ENCODE data around the gene ARSB. TPM values are rescaled to one million over a fixed set of nuclear protein-coding genes. Genes with fewer than 3 reads are reported as not detected.

The ARSB gene
- total RNA-seq, 1 experiment from 2014 or later: 11.4 TPM

DNA sequence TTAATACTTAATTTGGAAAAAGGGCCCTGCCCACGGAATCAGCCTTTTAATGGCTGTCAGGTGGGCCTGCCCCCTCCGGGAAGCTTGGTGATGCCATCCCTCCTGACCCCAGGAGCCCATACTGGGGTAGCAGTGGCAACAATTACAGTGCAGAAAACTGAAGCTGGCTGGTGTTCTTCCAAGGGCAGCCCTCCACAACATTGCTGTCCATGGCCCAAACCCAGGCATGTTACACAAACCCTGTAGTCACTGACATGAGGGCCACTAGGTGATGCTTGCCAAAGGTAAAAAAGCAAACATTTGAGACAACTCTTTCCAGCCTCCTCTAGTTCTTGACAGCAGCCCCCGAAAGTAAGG lies 186.5 kb downstream of the ARSB start:
- Histone ChIP-seq H3K56ac (ENCODE audit: insufficient read length, low read depth, low read length) (no peak overlapping the region), H3K4me2 (ENCODE audit: insufficient read depth, insufficient read length, low read length) (no peak overlapping the region), H3K79me2 (ENCODE audit: insufficient read depth, low read length) (no peaks in the 10 kb centered on the region), H2AFZ (ENCODE audit: low read length) (no peak overlapping the region), H2BK120ac (ENCODE audit: low read depth, low read length, poor library complexity, severe bottlenecking) (no peak overlapping the region), H2BK20ac (ENCODE audit: low read depth, low read length, poor library complexity, severe bottlenecking) (no peak overlapping the region), H3K14ac (ENCODE audit: insufficient read depth, low read length) (no peak overlapping the region), H3K27ac (ENCODE audit: insufficient read length, low read depth, low read length) (no peak overlapping the region), H2BK15ac (ENCODE audit: low read depth, low read length) (no peak overlapping the region), H3T11ph (ENCODE audit: low read length) (no peak overlapping the region), H3K27me3 (ENCODE audit: insufficient read depth, low read length) (no peaks in the 10 kb centered on the region), H3K9me3 (ENCODE audit: control insufficient read depth, low read depth, low read length) (no peaks in the 10 kb centered on the region), H4K20me1 (ENCODE audit: control insufficient read depth, insufficient read depth, insufficient read length) (no peaks in the 10 kb centered on the region), H2BK5ac (ENCODE audit: insufficient read length, low read length) (no peak overlapping the region), H2AK5ac (ENCODE audit: insufficient read length, low read length) (no peak overlapping the region), H3K79me1 (ENCODE audit: insufficient read depth, low read depth, low read length, poor library complexity, severe bottlenecking) (no peaks in the 10 kb centered on the region), H2BK12ac (ENCODE audit: insufficient read length, low read depth, low read length) (no peak overlapping the region), H3K4ac (ENCODE audit: low read depth, low read length) (no peak overlapping the region), H3K4me1 (ENCODE audit: insufficient read depth, low read length) (no peaks in the 10 kb centered on the region), H3K23ac (ENCODE audit: insufficient read length, low read depth, low read length) (no peak overlapping the region), H3K9ac (ENCODE audit: extremely low read depth, insufficient read length, low read length) (no peak overlapping the region), H3K23me2 (ENCODE audit: insufficient read length, low read depth, low read length, poor library complexity, severe bottlenecking) (no peaks in the 10 kb centered on the region), H3K18ac (ENCODE audit: insufficient read length, low read depth, low read length) (no peak overlapping the region), H4K8ac (replicated peaks; ENCODE audit: insufficient read length, low read depth, low read length) (no peak overlapping the region), H4K91ac (ENCODE audit: insufficient read length, low read depth, low read length) (no peak overlapping the region), H4K5ac (ENCODE audit: insufficient read length, low read depth, low read length) (no peak overlapping the region)
- Mint-ChIP-seq H3K27ac (no peak overlapping the region), H3K9me3 (peaks cover 0 to 10% of the 10 kb centered on the region in 2 experiments; a peak in 3 of 5 replicates), H3K36me3 (ENCODE audit: insufficient read depth in 1 of 3, low read depth in 3 of 3) (peaks cover 4 to 9% (median 8%) of the 10 kb centered on the region in 3 experiments; a peak in 6 of 7 replicates), H3K4me1 (peaks cover 6% of the 10 kb centered on the region in 2 experiments; a peak in 3 of 4 replicates), H3K4me3 (no peak overlapping the region), H3K27me3 (ENCODE audit: low read depth) (no peaks in the 10 kb centered on the region)
- DNase-seq: no peak
- no CpG with 5 or more reads among the region's 3 CpGs for WGBS (ENCODE audit: extremely low coverage, insufficient read length, low lambda C conversion rate)
- TF ChIP-seq CTCF (conservative IDR thresholded peaks at IDR 0.05): no peak

Data from H9 (cell line).